HL-60/S4 treated with phorbol 12-myristate 13-acetate at 8.2 ng/mL for 4 days and 3 days (cell line): ENCODE data around the gene EEPD1.
"Not testable (repeated sequence)": the region's sequence is repeated elsewhere in the genome, so short reads cannot be mapped to it uniquely, and the experiment has no call there.

Experiments used
- in situ Hi-C: fragments of 300-500 bp; cut with MboI; formaldehyde crosslinking; loops from 2 replicates; pipeline ENCODE4 v1.15.0; 2022; ENCODE audit warnings: low sequenced_read_pairs

EEPD1 gene

DNA sequence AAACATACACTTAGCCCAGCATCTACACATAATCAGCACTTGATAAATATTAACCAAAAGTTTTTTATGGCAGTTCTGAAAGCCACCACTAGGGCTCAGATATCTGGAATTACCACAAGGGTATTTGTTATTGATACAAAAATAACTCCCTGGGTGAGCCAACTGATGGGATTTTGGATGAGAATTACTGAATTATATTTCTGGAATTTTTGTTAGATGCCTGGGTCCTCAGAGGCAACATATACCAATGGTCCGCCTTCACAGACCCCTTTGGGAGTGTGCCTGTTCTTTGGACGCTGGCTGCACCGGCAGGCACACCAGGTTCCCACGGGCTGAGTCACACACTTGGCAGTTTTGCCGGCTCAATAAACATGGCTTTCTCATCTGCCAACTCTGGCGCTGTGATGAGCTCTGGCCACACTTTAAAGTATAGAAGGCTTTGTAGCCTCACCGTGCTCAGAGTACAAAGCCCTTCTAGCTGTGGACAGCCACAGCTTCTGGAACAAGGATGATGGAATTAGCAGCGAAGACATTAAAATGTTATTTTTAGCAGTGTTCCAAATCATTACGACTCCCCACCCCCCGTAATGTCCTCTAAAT, 24.5 kb upstream of the EEPD1 start:
- in situ Hi-C loops: no loop called here

- in situ Hi-C loops: no loop called here
These were observed 24.0 kb upstream of the EEPD1 start for GRCh38 chr7:36129048-36129534.

DNA sequence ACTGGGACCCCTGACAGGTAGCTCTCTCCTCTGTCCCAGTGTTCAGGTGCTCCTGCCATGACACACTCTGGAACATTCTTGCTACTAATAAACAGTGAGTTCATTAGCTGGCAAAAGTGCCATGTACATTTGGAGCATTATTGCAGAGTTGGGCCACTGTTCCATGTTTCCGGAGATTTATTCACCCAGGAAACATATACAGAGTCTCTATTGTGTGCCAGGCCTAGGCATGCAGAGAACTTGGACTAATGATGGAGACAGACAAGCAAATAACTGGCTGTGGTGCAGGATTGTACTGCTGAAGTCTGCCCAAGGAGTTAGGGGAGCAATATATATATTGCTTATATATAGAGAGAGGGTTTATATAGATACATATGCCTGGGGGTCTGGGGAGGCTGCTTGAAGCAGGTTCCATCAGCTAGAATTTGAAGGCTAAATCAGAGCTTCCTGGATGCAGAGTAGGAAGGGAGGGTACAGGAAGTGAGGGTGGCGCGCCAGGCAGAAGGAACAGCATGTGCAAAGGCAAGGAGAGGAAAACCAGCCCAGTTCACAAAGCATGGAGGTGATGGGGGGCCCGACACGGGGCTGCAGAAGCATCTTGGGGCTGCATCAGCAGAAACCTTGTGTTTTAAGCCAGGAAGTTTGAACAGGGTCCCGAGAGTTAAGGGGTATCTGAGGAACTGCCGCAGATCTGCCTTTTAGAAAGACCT, 22.7 kb upstream of the EEPD1 start:
- in situ Hi-C loops: no loop called here

DNA sequence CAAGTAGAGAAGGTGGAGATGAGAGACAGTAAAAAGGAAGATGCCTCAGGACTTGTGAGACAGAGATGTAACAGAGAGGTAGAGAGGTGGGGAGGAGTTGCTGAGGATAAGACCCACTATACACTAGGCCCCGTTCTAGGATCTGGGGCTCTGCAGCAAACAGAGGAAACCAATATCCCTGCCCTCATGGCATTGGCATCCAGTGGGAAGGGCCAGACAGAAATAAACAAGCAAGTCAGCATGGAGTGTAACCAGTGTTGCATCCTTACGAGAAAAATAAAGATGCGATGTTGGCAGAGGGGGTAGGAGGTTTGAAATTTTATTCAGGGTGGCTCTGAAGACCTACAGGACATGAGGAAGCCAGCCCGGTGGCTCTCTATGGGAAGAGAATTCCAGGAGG, 22.0 kb upstream of the EEPD1 start:
- in situ Hi-C loops: no loop called here

GRCh38 chr7:36131499-36131898, 21.6 kb upstream of the EEPD1 start:
- in situ Hi-C loops: no loop called here

DNA sequence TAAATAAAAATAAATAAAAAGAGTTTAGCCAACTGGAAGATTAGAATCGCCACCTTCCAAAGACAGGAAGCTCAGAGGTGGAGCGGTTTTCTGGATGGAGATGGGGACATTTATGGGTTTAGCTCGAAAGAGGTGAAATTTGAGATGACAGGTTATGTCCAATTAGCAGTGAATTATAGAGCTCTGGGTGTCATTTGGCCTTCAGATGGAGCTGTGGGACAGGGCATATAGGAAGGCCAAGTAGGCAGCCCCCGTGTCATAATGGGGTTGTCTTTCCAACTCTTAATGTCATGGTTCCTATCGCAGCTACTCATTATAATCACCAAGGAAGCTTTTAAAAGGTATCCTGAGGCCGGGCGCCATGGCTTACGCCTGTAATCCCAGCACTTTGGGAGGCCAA, 21.0 kb upstream of the EEPD1 start:
- in situ Hi-C loops: no loop called here

- in situ Hi-C loops: no loop called here
These were observed 17.4 kb upstream of the EEPD1 start for GRCh38 chr7:36135700-36136099.

DNA sequence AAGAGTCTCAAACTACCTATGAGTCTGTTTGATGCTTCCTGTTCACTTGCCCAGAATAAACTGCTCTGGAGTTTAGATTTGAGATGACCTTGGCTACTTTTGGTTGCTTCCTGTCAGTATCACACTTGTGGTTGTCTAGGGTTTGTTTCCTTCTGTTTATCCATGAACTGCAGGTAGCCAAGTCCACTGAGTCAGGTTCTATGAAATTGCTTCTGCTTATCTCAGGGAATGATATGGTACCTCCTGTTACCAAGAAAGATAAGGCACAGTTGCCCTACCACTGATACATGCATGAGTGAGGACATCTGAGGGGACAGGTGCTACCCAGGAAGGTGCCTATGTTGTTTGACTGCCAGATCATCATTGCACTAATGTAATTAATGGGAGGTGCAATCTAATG, 15.8 kb upstream of the EEPD1 start:
- in situ Hi-C loops: no loop called here

- in situ Hi-C loops: no loop called here
These were observed 15.3 kb upstream of the EEPD1 start for GRCh38 chr7:36137754-36138153.

GRCh38 chr7:36138209-36138608, 14.8 kb upstream of the EEPD1 start:
- in situ Hi-C loops: no loop called here

GRCh38 chr7:36141351-36141750, 11.7 kb upstream of the EEPD1 start:
- in situ Hi-C loops: no loop called here

DNA sequence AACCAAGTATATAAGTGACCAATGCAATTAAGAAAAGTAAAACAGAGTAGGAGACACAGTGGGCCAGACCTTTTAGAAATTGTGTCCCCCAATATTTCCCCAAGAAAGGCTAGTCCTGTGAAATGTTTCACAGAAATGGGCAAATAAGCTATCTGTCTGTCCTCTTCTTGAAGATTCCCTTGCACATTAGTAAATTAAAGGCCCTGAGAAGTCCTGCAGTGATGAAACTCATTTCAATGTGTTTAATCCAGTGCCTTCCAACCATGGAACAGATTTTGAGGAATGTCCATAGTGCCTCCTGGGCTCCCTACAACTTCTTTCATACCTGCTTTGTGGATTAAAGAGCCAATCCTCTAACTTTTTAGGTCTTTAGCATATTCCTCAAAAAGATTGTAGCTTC, 11.2 kb upstream of the EEPD1 start:
- in situ Hi-C loops: no loop called here

DNA sequence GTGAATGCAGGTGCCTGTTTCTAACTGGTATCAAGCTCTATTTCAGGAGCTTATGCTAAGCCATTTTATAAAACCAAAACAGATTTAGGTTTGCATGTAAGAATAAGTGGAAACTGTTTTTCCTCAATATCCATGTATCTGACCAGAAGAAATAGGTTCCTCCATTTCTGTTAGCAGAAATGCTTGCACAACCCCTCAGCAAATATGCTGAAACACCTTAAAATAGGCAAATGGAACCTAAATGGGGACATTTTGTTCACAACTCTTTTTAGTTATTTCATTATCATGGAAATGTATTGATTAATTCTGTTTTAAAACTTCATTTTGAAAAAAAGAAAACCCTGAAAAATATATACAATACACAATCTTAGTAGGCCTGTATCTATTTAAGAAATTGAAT, 8.9 kb upstream of the EEPD1 start:
- in situ Hi-C loops: no loop called here

DNA sequence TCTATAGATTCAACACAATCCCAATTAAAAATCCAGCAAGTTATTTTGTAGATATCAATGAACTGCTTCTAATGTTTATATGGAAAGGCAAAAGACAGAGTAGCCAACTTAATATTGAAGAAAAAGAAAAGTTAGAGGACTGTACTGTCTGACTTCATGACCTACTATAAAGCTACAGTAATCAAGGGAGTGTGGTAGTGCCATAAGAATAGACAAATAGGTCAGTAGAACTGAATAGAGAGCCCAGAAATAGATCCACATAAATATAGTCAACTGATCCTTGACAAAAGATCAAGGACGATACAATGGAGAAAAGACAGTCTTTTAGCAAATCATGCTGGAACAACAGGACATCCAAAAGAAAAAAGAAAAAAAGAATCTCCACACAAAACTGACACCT, 7.4 kb upstream of the EEPD1 start:
- in situ Hi-C loops: no loop called here

DNA sequence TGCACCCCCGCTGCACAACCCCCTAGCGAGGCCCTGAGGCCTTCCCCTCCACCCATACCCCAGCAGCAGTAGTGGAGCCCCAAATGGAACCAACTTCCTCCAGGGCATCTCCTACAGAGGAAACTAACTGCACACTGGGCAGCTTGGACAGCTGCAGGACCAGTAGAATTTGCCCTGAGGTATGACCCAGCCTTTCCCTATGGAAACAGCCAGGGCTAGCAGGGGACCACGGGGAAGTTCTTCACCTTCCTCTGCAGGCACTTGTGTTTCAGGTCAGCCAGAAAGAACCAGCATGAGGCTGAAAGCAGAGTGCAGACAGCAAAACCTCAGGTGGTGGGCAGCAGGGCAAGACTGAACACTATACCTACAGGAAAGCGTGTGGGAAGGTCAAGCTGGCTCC, 5.7 kb upstream of the EEPD1 start:
- in situ Hi-C loops: no loop called here

DNA sequence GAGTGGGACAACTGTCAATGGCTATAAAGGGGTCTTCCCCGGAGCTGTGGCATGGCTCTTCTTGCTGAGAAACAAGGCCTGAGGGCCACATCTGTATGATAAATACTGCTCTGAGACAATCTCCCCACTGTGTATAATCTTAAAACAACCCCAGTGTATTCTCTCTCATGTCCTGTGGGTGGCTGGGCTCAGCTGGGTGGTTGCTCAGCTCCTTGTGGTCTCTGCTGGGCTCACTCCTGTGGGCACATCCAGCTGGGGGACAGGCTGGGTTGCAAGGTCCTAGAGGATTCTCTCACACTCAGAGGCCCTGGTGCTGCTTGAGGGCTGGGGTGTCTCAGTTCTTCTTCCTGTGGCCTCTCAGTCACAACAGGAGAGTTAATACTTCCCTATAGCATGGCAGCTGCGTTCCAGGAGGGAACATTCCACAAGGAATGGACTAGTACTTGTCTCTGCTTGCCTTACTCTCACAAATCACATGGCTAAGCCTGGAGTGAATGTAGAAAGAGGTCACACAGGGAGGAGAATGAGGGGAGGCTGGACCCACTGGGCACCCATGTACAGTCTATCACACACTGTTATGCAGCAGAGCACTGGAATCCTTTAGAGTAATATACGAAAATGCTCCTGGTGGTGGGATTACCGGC, 4.5 kb upstream of the EEPD1 start:
- in situ Hi-C loops: no loop called here

GRCh38 chr7:36149240-36149639, 3.8 kb upstream of the EEPD1 start:
- in situ Hi-C loops: not testable (repeated sequence)

GRCh38 chr7:36149694-36150452, 3.2 kb upstream of the EEPD1 start:
- in situ Hi-C loops: no loop called here

GRCh38 chr7:36151921-36152755, 916 bp upstream of the EEPD1 start:
- in situ Hi-C loops: no loop called here

GRCh38 chr7:36153571-36154097, 580 bp downstream of the EEPD1 start:
- in situ Hi-C loops: no loop called here
